Measurements from ENCODE around the gene HDAC9.

DNA sequence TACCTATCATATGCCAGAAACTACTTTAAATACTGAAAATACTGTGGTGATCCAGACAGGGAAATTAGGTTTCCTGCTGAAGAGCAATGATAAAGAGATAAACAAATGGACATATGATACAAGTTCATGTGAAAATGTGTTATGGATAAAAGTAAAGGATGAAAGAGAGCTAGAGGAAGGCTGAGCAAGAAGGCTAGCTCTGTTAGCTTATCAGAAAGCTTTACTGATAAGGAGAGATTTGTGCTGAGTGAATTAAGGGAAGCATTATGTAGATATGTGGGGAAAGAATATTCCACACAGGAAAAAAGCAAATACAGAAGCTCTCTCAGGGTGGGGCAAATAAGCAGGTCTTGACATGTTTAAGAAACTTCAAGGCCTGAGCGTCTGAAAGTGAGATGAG is 308.4 kb downstream of the HDAC9 start:
- TF ChIP-seq, protein P1, sequence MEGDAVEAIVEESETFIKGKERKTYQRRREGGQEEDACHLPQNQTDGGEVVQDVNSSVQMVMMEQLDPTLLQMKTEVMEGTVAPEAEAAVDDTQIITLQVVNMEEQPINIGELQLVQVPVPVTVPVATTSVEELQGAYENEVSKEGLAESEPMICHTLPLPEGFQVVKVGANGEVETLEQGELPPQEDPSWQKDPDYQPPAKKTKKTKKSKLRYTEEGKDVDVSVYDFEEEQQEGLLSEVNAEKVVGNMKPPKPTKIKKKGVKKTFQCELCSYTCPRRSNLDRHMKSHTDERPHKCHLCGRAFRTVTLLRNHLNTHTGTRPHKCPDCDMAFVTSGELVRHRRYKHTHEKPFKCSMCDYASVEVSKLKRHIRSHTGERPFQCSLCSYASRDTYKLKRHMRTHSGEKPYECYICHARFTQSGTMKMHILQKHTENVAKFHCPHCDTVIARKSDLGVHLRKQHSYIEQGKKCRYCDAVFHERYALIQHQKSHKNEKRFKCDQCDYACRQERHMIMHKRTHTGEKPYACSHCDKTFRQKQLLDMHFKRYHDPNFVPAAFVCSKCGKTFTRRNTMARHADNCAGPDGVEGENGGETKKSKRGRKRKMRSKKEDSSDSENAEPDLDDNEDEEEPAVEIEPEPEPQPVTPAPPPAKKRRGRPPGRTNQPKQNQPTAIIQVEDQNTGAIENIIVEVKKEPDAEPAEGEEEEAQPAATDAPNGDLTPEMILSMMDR (IDR thresholded peaks at IDR 0.05; ENCODE audit: low read depth, low read length): no peak
- no peak for TF ChIP-seq EZH2phosphoT487 (IDR thresholded peaks at IDR 0.05; ENCODE audit: low read depth)

Measured in OCI-LY3 (cell line).